Right cardiac atrium (tissue), 5 donors: ENCODE results near the gene CALHM1. TPM values are rescaled to one million over a fixed set of nuclear protein-coding genes. Genes with fewer than 3 reads are reported as not detected.

Experiments
- ATAC-seq, 2 donors: fragments of 200-7000 bp; cut with Tn5 transposase; one replicate each; pipeline versions ENCODE4 v1.8.0 to v1.9.1; 2020; ENCODE audit warnings: moderate library complexity in 2 of 2, mild to moderate bottlenecking in 1 of 2
- DNase-seq, 3 donors: peaks; one replicate each; pipeline ENCODE4 v3.0.0-alpha.2; 2020
- H3K27ac ChIP-seq: one replicate; pipeline ENCODE4 v1.5.1; 2013; ENCODE audit warnings: mild to moderate bottlenecking, low read length, control low read depth, moderate library complexity
- H3K27me3 ChIP-seq: one replicate; pipeline ENCODE4 v1.6.1; 2013; ENCODE audit not compliant: control insufficient read depth, insufficient read depth
- H3K4me1 ChIP-seq: one replicate; pipeline ENCODE4 v1.6.1; 2013; ENCODE audit warnings: low read length; ENCODE audit not compliant: control insufficient read depth, insufficient read depth
- H3K4me3 ChIP-seq: one replicate; pipeline ENCODE4 v1.5.1; 2013; ENCODE audit warnings: low read length, control low read depth
- H3K9me3 ChIP-seq: one replicate; pipeline ENCODE4 v1.6.1; 2013; ENCODE audit warnings: low read length; ENCODE audit not compliant: control insufficient read depth
- WGBS: extraction: QIAGEN DNeasy Blood & Tissue Kit; methylation state at CpG from one replicate; pipeline ENCODE4 v1.1.7; 2013; 5-methylcytosine and 5-hydroxymethylcytosine counted together
- intact Hi-C, 4 donors: fragments of 100-400 bp; cut with DNase I; formaldehyde crosslinking; loops; one replicate each; pipeline versions ENCODE4 v1.11.0 to v1.14.0; 2022 to 2023
- polyA plus RNA-seq: library from polyadenylated mRNA; stranded (reverse); fragments of 200-250 nt; gene quantifications from one replicate; pipeline ENCODE4 v1.2.3, GENCODE V29; 2013
- total RNA-seq, 4 donors: library from RNA; stranded (reverse); fragmentation: NEBNext Ultra II Directional; extraction: Animal tissue kit (Norgen Biotek cat#: 25700); gene quantifications; one replicate each; pipeline ENCODE4 v1.2.1, GENCODE V29; 2021
- donor health status: healthy with polysubstance abuse.
- donor health status: DM: no; HTN: yes; CAD: no.
- donor health status: DM: no; HTN: no; CAD: no.
- donor health status: DM: no; HTN: yes; CAD: no; lungs with severe emphysema.
- donor health status: DM: yes; HTN: yes; CAD: no.

CALHM1 gene
- total and polyA plus RNA-seq, 5 donors, result not detected

- Histone ChIP-seq H3K4me1 (peaks cover 25% of the 10 kb centered on the region), H3K9me3 (no peaks in the 10 kb centered on the region), H3K4me3 (no peak overlapping the region), H3K27me3 (no peaks in the 10 kb centered on the region), H3K27ac (no peak overlapping the region)
- 70% methylated on average over 23 of the region's 23 CpGs for WGBS
- intact Hi-C loops, result no loop called here
- peak in 1 of 3 donors; percentile 67 for DNase-seq
- peak in 1 of 2 donors; percentile 1 for ATAC-seq
Measured at GRCh38 chr10:103443475-103444185, 15.1 kb downstream of the CALHM1 start.

- peak; percentile 62 to 80 (median 80) for DNase-seq
- WGBS, result 61% methylated on average over 13 of the region's 13 CpGs
- Histone ChIP-seq H3K27me3 (no peaks in the 10 kb centered on the region), H3K9me3 (no peaks in the 10 kb centered on the region), H3K27ac (peak overlapping the region; percentile 15), H3K4me1 (peaks cover 19% of the 10 kb centered on the region), H3K4me3 (no peak overlapping the region)
- intact Hi-C loops, result no loop called here
- peak; percentile 9 for ATAC-seq
Measured at GRCh38 chr10:103442031-103442461, 16.7 kb downstream of the CALHM1 start.

- Histone ChIP-seq H3K9me3 (no peaks in the 10 kb centered on the region), H3K27me3 (no peaks in the 10 kb centered on the region), H3K4me3 (no peak overlapping the region), H3K27ac (peak overlapping the region; percentile 15), H3K4me1 (peaks cover 18% of the 10 kb centered on the region)
- intact Hi-C loops, result no loop called here
- ATAC-seq (no peak), DNase-seq (no peak)
- 77% methylated on average over 8 of the region's 8 CpGs for WGBS
Measured at GRCh38 chr10:103441611-103442010, 17.1 kb downstream of the CALHM1 start.

GRCh38 chr10:103441206-103441605 lies 17.5 kb downstream of the CALHM1 start:
- intact Hi-C loops, result no loop called here
- no peaks in the 10 kb centered on the region for H3K27me3 ChIP-seq
- ATAC-seq (no peak), DNase-seq (no peak)
- H3K27ac ChIP-seq, result no peak overlapping the region
- no peaks in the 10 kb centered on the region for H3K9me3 ChIP-seq
- 93% methylated on average over 8 of the region's 8 CpGs for WGBS
- H3K4me1 ChIP-seq, result peaks cover 15% of the 10 kb centered on the region
- H3K4me3 ChIP-seq, result no peak overlapping the region

- no peak overlapping the region for H3K27ac ChIP-seq
- intact Hi-C loops, result no loop called here
- H3K4me3 ChIP-seq, result no peak overlapping the region
- 96% methylated on average over 14 of the region's 14 CpGs for WGBS
- DNase-seq, result no peak
- no peak for ATAC-seq
- no peaks in the 10 kb centered on the region for H3K9me3 ChIP-seq
- H3K27me3 ChIP-seq, result no peaks in the 10 kb centered on the region
- H3K4me1 ChIP-seq, result peaks cover 11% of the 10 kb centered on the region
Measured at GRCh38 chr10:103440416-103440815, 18.3 kb downstream of the CALHM1 start.

GRCh38 chr10:103439776-103440175 lies 18.9 kb downstream of the CALHM1 start:
- intact Hi-C loops, result no loop called here
- no peak overlapping the region for H3K27ac ChIP-seq
- DNase-seq (no peak), ATAC-seq (no peak)
- 91% methylated on average over 4 of the region's 4 CpGs for WGBS
- no peaks in the 10 kb centered on the region for H3K9me3 ChIP-seq
- H3K27me3 ChIP-seq, result no peaks in the 10 kb centered on the region
- H3K4me1 ChIP-seq, result peaks cover 5% of the 10 kb centered on the region
- no peak overlapping the region for H3K4me3 ChIP-seq

GRCh38 chr10:103433858-103434257 lies 24.8 kb downstream of the CALHM1 start:
- no peaks in the 10 kb centered on the region for H3K27me3 ChIP-seq
- no peak overlapping the region for H3K4me3 ChIP-seq
- ATAC-seq, result peak; percentile 38 to 50
- intact Hi-C loops, result no loop called here
- WGBS, result 63% methylated on average over 2 of the region's 2 CpGs
- H3K27ac ChIP-seq, result no peak overlapping the region
- DNase-seq, result peak; percentile 62 to 82 (median 72)
- no peaks in the 10 kb centered on the region for H3K4me1 ChIP-seq
- no peaks in the 10 kb centered on the region for H3K9me3 ChIP-seq

- ATAC-seq (no peak), DNase-seq (no peak)
- intact Hi-C loops, result no loop called here
- no peaks in the 10 kb centered on the region for H3K9me3 ChIP-seq
- 76% methylated on average over 8 of the region's 8 CpGs for WGBS
- no peaks in the 10 kb centered on the region for H3K4me1 ChIP-seq
- H3K27ac ChIP-seq, result no peak overlapping the region
- no peak overlapping the region for H3K4me3 ChIP-seq
- H3K27me3 ChIP-seq, result no peaks in the 10 kb centered on the region
Measured at GRCh38 chr10:103431902-103432301, 26.8 kb downstream of the CALHM1 start.

GRCh38 chr10:103429647-103430046 lies 29.1 kb downstream of the CALHM1 start:
- Histone ChIP-seq H3K27ac (no peak overlapping the region), H3K4me1 (no peaks in the 10 kb centered on the region), H3K4me3 (no peak overlapping the region), H3K9me3 (no peaks in the 10 kb centered on the region), H3K27me3 (no peaks in the 10 kb centered on the region)
- DNase-seq (no peak), ATAC-seq (no peak)
- intact Hi-C loops, result no loop called here
- 95% methylated on average over 5 of the region's 5 CpGs for WGBS

- Histone ChIP-seq H3K9me3 (no peaks in the 10 kb centered on the region), H3K4me3 (no peak overlapping the region), H3K27me3 (no peaks in the 10 kb centered on the region), H3K4me1 (no peaks in the 10 kb centered on the region), H3K27ac (no peak overlapping the region)
- intact Hi-C loops, result no loop called here
- no peak for DNase-seq
- 69% methylated on average over 5 of the region's 5 CpGs for WGBS
- ATAC-seq, result peak in 1 of 2 donors; percentile 64
Measured at GRCh38 chr10:103428989-103429643, 29.6 kb downstream of the CALHM1 start.

GRCh38 chr10:103427866-103428265 lies 30.8 kb downstream of the CALHM1 start:
- no peak for ATAC-seq
- H3K4me3 ChIP-seq, result no peak overlapping the region
- no peaks in the 10 kb centered on the region for H3K27me3 ChIP-seq
- intact Hi-C loops, result no loop called here
- H3K4me1 ChIP-seq, result no peaks in the 10 kb centered on the region
- WGBS, result 94% methylated on average over 9 of the region's 9 CpGs
- H3K27ac ChIP-seq, result no peak overlapping the region
- no peaks in the 10 kb centered on the region for H3K9me3 ChIP-seq
- no peak for DNase-seq
